ENCODE results near the gene INO80.

- no peak for TF ChIP-seq POLR2A (IDR thresholded peaks at IDR 0.05)
- TF ChIP-seq CTCF (IDR thresholded peaks at IDR 0.05) = no peak
Measured at GRCh38 chr15:41102854-41103253, 13.2 kb downstream of the INO80 start.
